ENCODE results near the gene NDST1.

NDST1 gene

GRCh38 chr5:150544611-150545219 lies 36.8 kb downstream of the NDST1 start:
- peak; percentile 53 for DNase-seq (ENCODE audit: low spot score)

- DNase-seq (ENCODE audit: low spot score), result no peak
Observed at GRCh38 chr5:150545246-150545645, 37.3 kb downstream of the NDST1 start.

- no peak for DNase-seq (ENCODE audit: low spot score)
Observed at GRCh38 chr5:150548123-150548522, 40.2 kb downstream of the NDST1 start.

- DNase-seq (ENCODE audit: low spot score), result no peak
Observed at GRCh38 chr5:150549735-150550134, 41.8 kb downstream of the NDST1 start.

- DNase-seq (ENCODE audit: low spot score), result no peak
Observed at GRCh38 chr5:150550286-150550685, 42.4 kb downstream of the NDST1 start.

GRCh38 chr5:150551066-150551465 lies 43.1 kb downstream of the NDST1 start:
- no peak for DNase-seq (ENCODE audit: low spot score)

- DNase-seq (ENCODE audit: low spot score), result no peak
Observed at GRCh38 chr5:150553402-150553801, 45.5 kb downstream of the NDST1 start.

GRCh38 chr5:150553911-150554310 lies 46.0 kb downstream of the NDST1 start:
- no peak for DNase-seq (ENCODE audit: low spot score)

GRCh38 chr5:150554857-150555256 lies 46.9 kb downstream of the NDST1 start:
- no peak for DNase-seq (ENCODE audit: low spot score)

- no peak for DNase-seq (ENCODE audit: low spot score)
Observed at GRCh38 chr5:150556106-150556505, 48.2 kb downstream of the NDST1 start.

GRCh38 chr5:150556859-150557508 lies 49.1 kb downstream of the NDST1 start:
- DNase-seq (ENCODE audit: low spot score), result no peak

- DNase-seq (ENCODE audit: low spot score), result no peak
Observed at GRCh38 chr5:150557509-150557872, 49.6 kb downstream of the NDST1 start.

- no peak for DNase-seq (ENCODE audit: low spot score)
Observed at GRCh38 chr5:150558088-150558621, 50.2 kb downstream of the NDST1 start.

GRCh38 chr5:150559088-150559487 lies 51.2 kb downstream of the NDST1 start:
- DNase-seq (ENCODE audit: low spot score), result no peak

- DNase-seq (ENCODE audit: low spot score), result no peak
Observed at GRCh38 chr5:150559701-150560100, 51.8 kb downstream of the NDST1 start.

GRCh38 chr5:150560401-150561191 lies 52.7 kb downstream of the NDST1 start:
- peak; percentile 87 for DNase-seq (ENCODE audit: low spot score)

GRCh38 chr5:150561192-150561512 lies 53.2 kb downstream of the NDST1 start:
- no peak for DNase-seq (ENCODE audit: low spot score)

- no peak for DNase-seq (ENCODE audit: low spot score)
Observed at GRCh38 chr5:150561571-150562275, 53.8 kb downstream of the NDST1 start.

- peak; percentile 11 for DNase-seq (ENCODE audit: low spot score)
Observed at GRCh38 chr5:150562832-150563231, 54.9 kb downstream of the NDST1 start.

GRCh38 chr5:150565868-150566267 lies 57.9 kb downstream of the NDST1 start:
- DNase-seq (ENCODE audit: low spot score), result no peak

- no peak for DNase-seq (ENCODE audit: low spot score)
Observed at GRCh38 chr5:150567031-150567717, 59.2 kb downstream of the NDST1 start.

- no peak for DNase-seq (ENCODE audit: low spot score)
Observed at GRCh38 chr5:150568663-150569062, 60.7 kb downstream of the NDST1 start.

Data from CD4-positive, alpha-beta T cell treated with Interleukin-15 for 4 hours (primary cell).